Transverse colon (tissue), 4 donors: ENCODE data around the gene SMG6.

Source experiments
- POLR2A ChIP-seq: fragments of 450-650 bp; IDR thresholded peaks from one replicate; pipeline ENCODE4 v1.6.1; 2016; ENCODE audit warnings: antibody characterized with exemption, mild to moderate bottlenecking, moderate library complexity
- POLR2AphosphoS5 ChIP-seq, 3 donors: sonication (generic); formaldehyde crosslinking; IDR thresholded peaks; one replicate each; pipeline ENCODE4 v1.6.1; 2016; ENCODE audit warnings: antibody characterized with exemption in 3 of 3
- TF ChIP-seq, protein P1 (sequence below), 5 experiments: fragments of 200-600 bp in 3 of 5; fragments of 450-650 bp in 2 of 5; sonication (generic) in 3 of 5; IDR thresholded peaks; 1 replicate in 2 of 5; 2 replicates in 3 of 5; pipeline ENCODE4 v1.5.1; 2016 to 2017; ENCODE audit warnings: antibody characterized with exemption in 5 of 5, inconsistent platforms in 3 of 5, mild to moderate bottlenecking in 2 of 5, moderate library complexity in 1 of 5

DNA sequence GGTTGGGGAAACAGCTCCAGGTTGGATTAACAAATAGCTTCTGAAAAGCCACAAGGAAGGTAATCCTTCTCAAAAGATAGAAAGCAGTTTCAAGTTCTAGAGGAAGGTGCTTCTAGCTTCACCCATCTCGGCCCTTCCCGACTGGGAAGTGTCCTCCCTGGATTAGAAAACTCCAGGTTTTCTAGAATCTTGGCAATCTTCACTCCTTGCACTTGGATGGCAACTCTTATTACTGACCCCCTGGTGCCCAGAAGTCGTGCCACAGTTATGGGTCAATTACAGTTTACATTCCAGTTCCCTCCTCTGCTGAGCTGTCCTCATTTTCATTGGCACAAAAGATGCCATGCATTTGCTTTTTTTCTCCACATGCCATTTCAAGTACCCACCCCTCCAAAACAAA lies 65.6 kb downstream of the SMG6 start:
- TF ChIP-seq, protein P1, sequence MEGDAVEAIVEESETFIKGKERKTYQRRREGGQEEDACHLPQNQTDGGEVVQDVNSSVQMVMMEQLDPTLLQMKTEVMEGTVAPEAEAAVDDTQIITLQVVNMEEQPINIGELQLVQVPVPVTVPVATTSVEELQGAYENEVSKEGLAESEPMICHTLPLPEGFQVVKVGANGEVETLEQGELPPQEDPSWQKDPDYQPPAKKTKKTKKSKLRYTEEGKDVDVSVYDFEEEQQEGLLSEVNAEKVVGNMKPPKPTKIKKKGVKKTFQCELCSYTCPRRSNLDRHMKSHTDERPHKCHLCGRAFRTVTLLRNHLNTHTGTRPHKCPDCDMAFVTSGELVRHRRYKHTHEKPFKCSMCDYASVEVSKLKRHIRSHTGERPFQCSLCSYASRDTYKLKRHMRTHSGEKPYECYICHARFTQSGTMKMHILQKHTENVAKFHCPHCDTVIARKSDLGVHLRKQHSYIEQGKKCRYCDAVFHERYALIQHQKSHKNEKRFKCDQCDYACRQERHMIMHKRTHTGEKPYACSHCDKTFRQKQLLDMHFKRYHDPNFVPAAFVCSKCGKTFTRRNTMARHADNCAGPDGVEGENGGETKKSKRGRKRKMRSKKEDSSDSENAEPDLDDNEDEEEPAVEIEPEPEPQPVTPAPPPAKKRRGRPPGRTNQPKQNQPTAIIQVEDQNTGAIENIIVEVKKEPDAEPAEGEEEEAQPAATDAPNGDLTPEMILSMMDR (IDR thresholded peaks at IDR 0.05) = no peak
- TF ChIP-seq POLR2A (no peak), POLR2AphosphoS5 (IDR thresholded peaks at IDR 0.05) (no peak)
